ENCODE data around the gene PCDH8. TPM values are rescaled to one million over a fixed set of nuclear protein-coding genes. Genes with fewer than 3 reads are reported as not detected.

The PCDH8 gene
- total and polyA plus RNA-seq, 10 of the 15 experiments (the other 5 are each of a cell fraction or from before 2014, with no cell fraction given) = 0.03 to 0.86 (median 0.45) TPM; not detected in 1

GRCh38 chr13:52850072-52850395 is 1.6 kb upstream of the PCDH8 start:
- H3K79me2 ChIP-seq (ENCODE audit: control insufficient read depth, insufficient read depth, low read length) = no peaks in the 10 kb centered on the region
- FAIRE-seq (no peak), ATAC-seq (no peak), DNase-seq (ENCODE audit: low read depth, low spot score) (no peak)
- no peak overlapping the region for H3K9ac ChIP-seq (ENCODE audit: control insufficient read depth, insufficient read depth, low read length)
- WGBS (ENCODE audit: insufficient coverage, insufficient replicate concordance, low lambda C conversion rate, missing lambda C conversion rate) = 12% methylated on average over 5 of the region's 5 CpGs
- ChIA-PET SMC1A (ENCODE audit: uncharacterized antibody, unreplicated experiment) (no interaction called here), POLR2A (no interaction called here), CTCF (no interaction called here), RAD21 (ENCODE audit: unreplicated experiment) (interaction anchor here (1.2 kb wide), 1 partner anchor 185 kb away, joined by 3 read pairs; no protein-coding TSS in a partner anchor)
- H3K27ac ChIP-seq (ENCODE audit: control insufficient read depth, insufficient read depth) = no peak overlapping the region
- intact Hi-C loops (cut with micrococcal nuclease; ENCODE audit: unreplicated experiment) (loop anchor here (10.0 kb wide), 1 partner anchor 305 kb away; no protein-coding TSS in a partner anchor), in situ Hi-C loops (cut with MboI) (no loop called here)
- H3K36me3 ChIP-seq (ENCODE audit: control insufficient read depth in 2 of 2, insufficient read depth in 2 of 2, low read length in 1 of 2) = no peaks in the 10 kb centered on the region; a peak in 1 of 4 replicates
- peaks cover 22% of the 10 kb centered on the region for H3K4me1 ChIP-seq (ENCODE audit: control insufficient read depth, insufficient read depth, low read length)
- no peaks in the 10 kb centered on the region for H4K20me1 ChIP-seq (ENCODE audit: control insufficient read depth, insufficient read depth)
- peaks cover 1 to 3% of the 10 kb centered on the region in 2 experiments for H3K27me3 ChIP-seq (replicated peaks in 1 of 2; ENCODE audit: control insufficient read depth in 2 of 2, insufficient read depth in 2 of 2, low read length in 1 of 2)
- H3K4me3 ChIP-seq = peak overlapping the region; percentile 58; the same call in 1 of the 2 replicates
- H3K9me3 ChIP-seq (replicated peaks; ENCODE audit: control insufficient read depth, insufficient read depth, low read length) = peaks cover 27% of the 10 kb centered on the region; the same call in 2 of the 3 replicates
- no peak overlapping the region for H2AFZ ChIP-seq (ENCODE audit: control insufficient read depth, low read depth, low read length)
- no peak for TF ChIP-seq MTA2 (IDR thresholded peaks at IDR 0.05; ENCODE audit: low read depth)
- no peak for TF ChIP-seq BHLHE40 (IDR thresholded peaks at IDR 0.05; ENCODE audit: borderline replicate concordance in 1 of 2, low read depth in 2 of 2, low read length in 1 of 2)
- TF ChIP-seq KLF5 (IDR thresholded peaks at IDR 0.05; ENCODE audit: partially characterized antibody) = no peak
- no peak for TF ChIP-seq CBX3 (IDR thresholded peaks at IDR 0.05; ENCODE audit: borderline replicate concordance, low read depth)
- TF ChIP-seq MYB (IDR thresholded peaks at IDR 0.05; ENCODE audit: borderline replicate concordance, low read depth, low read length) = no peak
- peak overlapping the region; percentile 96 for H3K4me2 ChIP-seq (ENCODE audit: control insufficient read depth, insufficient read depth)
- no TSS peak for BruUV-seq (replicated peaks)

- RAD21 ChIA-PET (ENCODE audit: unreplicated experiment) = interaction anchor here (1.2 kb wide), 1 partner anchor 185 kb away, joined by 3 read pairs; no protein-coding TSS in a partner anchor
- intact Hi-C loops (cut with micrococcal nuclease; ENCODE audit: unreplicated experiment) = loop anchor here (10.0 kb wide), 1 partner anchor 305 kb away; no protein-coding TSS in a partner anchor
- DNase-seq (ENCODE audit: low read depth, low spot score) = no peak
- TF ChIP-seq ZNF274 (IDR thresholded peaks at IDR 0.05; ENCODE audit: insufficient read depth, insufficient read length) = no peak
- no peak for TF ChIP-seq USF2 (IDR thresholded peaks at IDR 0.05; ENCODE audit: borderline replicate concordance, low read depth, low read length)
- TF ChIP-seq KAT2A (conservative IDR thresholded peaks at IDR 0.05; ENCODE audit: control insufficient read depth, low read depth, low read length) = no peak
- no peak for TF ChIP-seq POLR2AphosphoS2 (IDR thresholded peaks at IDR 0.05; ENCODE audit: low read depth, low read length)
- TF ChIP-seq ZZZ3 (IDR thresholded peaks at IDR 0.05; ENCODE audit: control insufficient read depth, insufficient read length, low read depth) = no peak
Measured at GRCh38 chr13:52849291-52850071, 1.0 kb upstream of the PCDH8 start.

More at GRCh38 chr13:52849291-52850071, 1.0 kb upstream of the PCDH8 start:
- ChIA-PET CTCF (no interaction called here), POLR2A (no interaction called here), SMC1A (ENCODE audit: uncharacterized antibody, unreplicated experiment) (no interaction called here)
- H3K9ac ChIP-seq (ENCODE audit: control insufficient read depth, insufficient read depth, low read length) = no peak overlapping the region
- H3K36me3 ChIP-seq (ENCODE audit: control insufficient read depth in 2 of 2, insufficient read depth in 2 of 2, low read length in 1 of 2) = no peaks in the 10 kb centered on the region; a peak in 1 of 4 replicates
- no peaks in the 10 kb centered on the region for H3K79me2 ChIP-seq (ENCODE audit: control insufficient read depth, insufficient read depth, low read length)
- WGBS (ENCODE audit: insufficient coverage, insufficient replicate concordance, low lambda C conversion rate, missing lambda C conversion rate) = 67% methylated on average over 24 of the region's 24 CpGs
- in situ Hi-C loops (cut with MboI) = no loop called here
- H3K9me3 ChIP-seq (replicated peaks; ENCODE audit: control insufficient read depth, insufficient read depth, low read length) = peaks cover 27% of the 10 kb centered on the region; the same call in 2 of the 3 replicates
- ATAC-seq (no peak), FAIRE-seq (no peak)
- H3K27me3 ChIP-seq (replicated peaks in 1 of 2; ENCODE audit: control insufficient read depth in 2 of 2, insufficient read depth in 2 of 2, low read length in 1 of 2) = peaks cover 1 to 6% of the 10 kb centered on the region in 2 experiments
- H3K27ac ChIP-seq (ENCODE audit: control insufficient read depth, insufficient read depth) = no peak overlapping the region
- H3K4me2 ChIP-seq (ENCODE audit: control insufficient read depth, insufficient read depth) = no peak overlapping the region
- H3K4me1 ChIP-seq (ENCODE audit: control insufficient read depth, insufficient read depth, low read length) = peaks cover 20% of the 10 kb centered on the region
- H3K4me3 ChIP-seq = no peak overlapping the region
- H4K20me1 ChIP-seq (ENCODE audit: control insufficient read depth, insufficient read depth) = no peaks in the 10 kb centered on the region
- no TSS peak for BruUV-seq (replicated peaks)
- no peak overlapping the region for H2AFZ ChIP-seq (ENCODE audit: control insufficient read depth, low read depth, low read length)

All from GM12878 (cell line).